K562 (cell line): ENCODE measurements around the gene BMPER. TPM values are rescaled to one million over a fixed set of nuclear protein-coding genes. Genes with fewer than 3 reads are reported as not detected.

Source experiments
- ATAC-seq: fragments of 200-7000 bp; cut with Tn5 transposase; 3 replicates; pipeline ENCODE4 v1.9.1; 2020; ENCODE audit warnings: moderate library complexity
- BruUV-seq: library from RNA; stranded (reverse); fragments of 400-500 nt; replicated peaks from 2 replicates; lab custom pipeline; 2021; lab: Mats Ljungman, UMichigan
- CTCF ChIA-PET: fragments of 300-600 bp; formaldehyde crosslinking; extraction: SDS; loops from one replicate; lab custom pipeline; 2021; ENCODE audit warnings: low intra/inter-chr PET ratio; lab: Yijun Ruan, JAX
- POLR2A ChIA-PET: fragments of 300-600, 350-650 bp; sonication (Branson Sonifier 250); formaldehyde crosslinking; extraction: SDS; loops from one replicate; lab custom pipeline; 2021; ENCODE audit warnings: antibody characterized with exemption, inconsistent platforms; lab: Yijun Ruan, JAX
- DNase-seq, 4 experiments: peaks; one replicate each; pipeline versions ENCODE4 v3.0.0 to v3.0.0-alpha.2; 2011 to 2018; ENCODE audit warnings: low spot score in 3 of 4, mixed read lengths in 3 of 4; ENCODE audit errors: extremely low read depth in 1 of 4
- FAIRE-seq: peaks from 2 replicates; lab custom pipeline; 2011; peaks lifted over from hg19 to GRCh38; lab: Jason Lieb, UNC
- H2AFZ ChIP-seq: 2 replicates; pipeline ENCODE4 v1.6.0; 2011; ENCODE audit warnings: low read depth, low read length, control low read depth, inconsistent platforms
- H3K27ac ChIP-seq: fragments of 200-600 bp; 3 replicates; pipeline ENCODE4 v1.8.0; 2011; ENCODE audit warnings: low read depth, mild to moderate bottlenecking, control low read depth, inconsistent platforms, low read length, moderate library complexity, mixed read lengths; ENCODE audit errors: extremely low read depth
- H3K27me3 ChIP-seq, 2 experiments: fragments of 300-600 bp in 1 of 2; 2 replicates in 1 of 2; 3 replicates in 1 of 2; pipeline versions ENCODE4 v1.6.0 to v1.8.0; 2011; ENCODE audit warnings: inconsistent platforms in 2 of 2, low read length in 2 of 2, mild to moderate bottlenecking in 1 of 2, mixed read lengths in 1 of 2, moderate library complexity in 1 of 2; ENCODE audit not compliant: control insufficient read depth in 2 of 2, insufficient read depth in 2 of 2
- H3K36me3 ChIP-seq: fragments of 300-600 bp; 3 replicates; pipeline ENCODE4 v1.8.0; 2011; ENCODE audit warnings: mild to moderate bottlenecking, low read length, inconsistent platforms; ENCODE audit not compliant: control insufficient read depth, insufficient read depth
- H3K4me1 ChIP-seq, 2 experiments: fragments of 200-600 bp in 1 of 2; replicated peaks in 1 of 2; 2 replicates in 1 of 2; 3 replicates in 1 of 2; pipeline versions ENCODE4 v1.5.1 to v1.8.0; 2011; ENCODE audit warnings: inconsistent platforms in 2 of 2, low read length in 2 of 2, mild to moderate bottlenecking in 1 of 2, mixed read lengths in 1 of 2, moderate library complexity in 1 of 2; ENCODE audit not compliant: control insufficient read depth in 2 of 2, insufficient read depth in 2 of 2
- H3K4me2 ChIP-seq: 2 replicates; pipeline ENCODE4 v1.6.1; 2011; ENCODE audit warnings: low read length, control low read depth, inconsistent platforms, mixed read lengths; ENCODE audit not compliant: insufficient read depth
- H3K4me3 ChIP-seq: fragments of 200-600 bp; sonication (generic), shearing (Covaris generic); 2 replicates; pipeline ENCODE4 v1.5.1; 2016; ENCODE audit warnings: control low read depth, inconsistent platforms
- H3K79me2 ChIP-seq: fragments of 200-600 bp; 3 replicates; pipeline ENCODE4 v1.8.0; 2011; ENCODE audit warnings: low read length, inconsistent platforms; ENCODE audit not compliant: control insufficient read depth, insufficient read depth
- H3K9ac ChIP-seq, 2 experiments: 2 replicates each; pipeline versions ENCODE4 v1.6.0 to v1.6.1; 2011; ENCODE audit warnings: low read depth in 2 of 2, low read length in 2 of 2, control low read depth in 1 of 2, inconsistent platforms in 1 of 2, mild to moderate bottlenecking in 1 of 2, mixed read lengths in 1 of 2; ENCODE audit not compliant: insufficient read depth in 1 of 2
- H3K9me1 ChIP-seq: one replicate; pipeline ENCODE4 v1.6.0; 2011; ENCODE audit warnings: inconsistent platforms, mild to moderate bottlenecking, low read length, moderate library complexity; ENCODE audit not compliant: control insufficient read depth, insufficient read depth
- H3K9me3 ChIP-seq: replicated peaks from 2 replicates; pipeline ENCODE4 v1.5.1; 2011; ENCODE audit warnings: low read depth, low read length, inconsistent platforms; ENCODE audit not compliant: control insufficient read depth, insufficient read depth
- H4K20me1 ChIP-seq: replicated peaks from 2 replicates; pipeline ENCODE4 v1.6.1; 2011; ENCODE audit warnings: low read length, inconsistent platforms, mixed read lengths; ENCODE audit not compliant: control insufficient read depth, insufficient read depth
- CBFB ChIP-seq: sonication (generic); formaldehyde crosslinking; IDR thresholded peaks from 2 replicates; pipeline ENCODE4 v1.4.0; 2020; ENCODE audit warnings: mild to moderate bottlenecking, missing genetic modification reagents
- DACH1 ChIP-seq: fragments of 450-650 bp; IDR thresholded peaks from 2 replicates; pipeline ENCODE4 v1.6.1; 2018; ENCODE audit not compliant: partially characterized antibody
- ESRRA ChIP-seq: fragments of 450-650 bp; IDR thresholded peaks from 2 replicates; pipeline ENCODE4 v1.6.1; 2014; ENCODE audit warnings: low read depth, mild to moderate bottlenecking, moderate library complexity, borderline replicate concordance
- ETV5 ChIP-seq: sonication (generic); formaldehyde crosslinking; IDR thresholded peaks from 2 replicates; pipeline ENCODE4 v1.4.0; 2020; ENCODE audit warnings: low read depth, mild to moderate bottlenecking, missing genetic modification reagents
- FOS ChIP-seq: IDR thresholded peaks from 3 replicates; pipeline ENCODE4 v1.6.1; 2011; ENCODE audit not compliant: insufficient read length; ENCODE audit errors: extremely low read depth
- GTF2B ChIP-seq: IDR thresholded peaks from 2 replicates; pipeline ENCODE4 v1.6.1; 2011; ENCODE audit not compliant: insufficient read length; ENCODE audit errors: extremely low read depth
- IRF2 ChIP-seq: sonication (generic); formaldehyde crosslinking; IDR thresholded peaks from 2 replicates; pipeline ENCODE4 v1.8.1; 2022; ENCODE audit warnings: mild to moderate bottlenecking, missing genetic modification reagents
- JUND ChIP-seq, 2 experiments: IDR thresholded peaks; 2 replicates in 1 of 2; 3 replicates in 1 of 2; pipeline ENCODE4 v1.6.1; 2011; ENCODE audit warnings: borderline replicate concordance in 2 of 2, low read depth in 2 of 2, low read length in 2 of 2, improper control_type of control experiment in 1 of 2, missing biosample characterization in 1 of 2, missing genetic modification characterization in 1 of 2, missing genetic modification reagents in 1 of 2
- KLF6 ChIP-seq: fragments of 250-450 bp; sonication (Bioruptor Pico); IDR thresholded peaks from 2 replicates; pipeline ENCODE4 v1.4.0; 2020; ENCODE audit warnings: mild to moderate bottlenecking, moderate library complexity, borderline replicate concordance
- MAFK ChIP-seq: IDR thresholded peaks from 2 replicates; pipeline ENCODE4 v1.6.1; 2011; ENCODE audit warnings: low read length, improper control_type of control experiment
- NRF1 ChIP-seq, 2 experiments: fragments of 450-650 bp; IDR thresholded peaks in 1 of 2; conservative IDR thresholded peaks in 1 of 2; 2 replicates each; pipeline ENCODE4 v1.6.1; 2014; ENCODE audit warnings: mild to moderate bottlenecking in 2 of 2
- POLR2A ChIP-seq: fragments of 450-650 bp; conservative IDR thresholded peaks from 2 replicates; pipeline ENCODE4 v1.6.1; 2016
- POLR3A ChIP-seq: IDR thresholded peaks from 2 replicates; pipeline ENCODE4 v1.6.1; 2011; ENCODE audit warnings: borderline replicate concordance, mild to moderate bottlenecking, moderate library complexity; ENCODE audit not compliant: insufficient read length, insufficient read depth; ENCODE audit errors: extremely low read depth
- SLC30A9 ChIP-seq: fragments of 250-450 bp; sonication (Bioruptor Pico); IDR thresholded peaks from 2 replicates; pipeline ENCODE4 v1.8.0; 2022; ENCODE audit warnings: mild to moderate bottlenecking, moderate library complexity
- TARDBP ChIP-seq: fragments of 450-650 bp; IDR thresholded peaks from 2 replicates; pipeline ENCODE4 v1.6.1; 2016
- XRCC4 ChIP-seq: IDR thresholded peaks from one replicate; pipeline ENCODE4 v1.6.1; 2011; ENCODE audit not compliant: insufficient read depth, insufficient read length; ENCODE audit errors: extremely low read depth
- ZNF165 ChIP-seq: fragments of 250-450 bp; sonication (Bioruptor Pico); IDR thresholded peaks from 2 replicates; pipeline ENCODE4 v1.4.0; 2020; ENCODE audit warnings: borderline replicate concordance
- ZNF23 ChIP-seq: fragments of 250-450 bp; sonication (Bioruptor Pico); IDR thresholded peaks from 2 replicates; pipeline ENCODE4 v1.4.0; 2020; ENCODE audit warnings: mild to moderate bottlenecking
- ZNF263 ChIP-seq: sonication (generic); formaldehyde crosslinking; IDR thresholded peaks from 2 replicates; pipeline ENCODE4 v1.8.0; 2022; ENCODE audit warnings: mild to moderate bottlenecking, missing genetic modification reagents, borderline replicate concordance
- WGBS: fragments of 100-300 bp; shearing (Covaris generic); methylation state at CpG from one replicate; pipeline ENCODE4 v1.1.6; 2016; ENCODE audit warnings: low coverage, mixed read lengths; ENCODE audit not compliant: insufficient coverage; ENCODE audit errors: missing lambda C conversion rate; 5-methylcytosine and 5-hydroxymethylcytosine counted together
- in situ Hi-C: fragments of 300-500 bp; cut with MboI; formaldehyde crosslinking; loops from 4 replicates; pipeline ENCODE4 v1.15.0; 2018; ENCODE audit warnings: inconsistent platforms, mixed read lengths
- intact Hi-C: fragments of 100-400 bp; cut with micrococcal nuclease; formaldehyde crosslinking; loops from 2 replicates; pipeline ENCODE4 v1.14.2; 2022
- polyA plus RNA-seq, 8 experiments: library from polyadenylated mRNA; depleted of rRNA in 4 of 8; stranded (reverse) in 5 of 8; unstranded in 3 of 8; fragments of >200 nt; fragmentation: Nextera tagmentation in 2 of 8; fragmentation: Illumina TruSeq in 1 of 8; extraction: Ambion mirVana in 2 of 8; extraction: Trizol in 1 of 8; gene quantifications; 2 replicates each; pipeline versions ENCODE4 v1.2.1 to v1.2.3, GENCODE V29; 2011 to 2014; ENCODE audit warnings: inconsistent platforms in 1 of 8, missing spikeins in 1 of 8
- total RNA-seq, 7 experiments: library from RNA; depleted of rRNA in 6 of 7; stranded (reverse); fragments of >200 nt in 6 of 7; fragmentation: Illumina TruSeq in 2 of 7; extraction: Trizol in 2 of 7; gene quantifications; 2 replicates each; pipeline versions ENCODE4 v1.2.1 to v1.2.3, GENCODE V29; 2011 to 2021; ENCODE audit warnings: low replicate concordance in 1 of 7

Gene BMPER
- total and polyA plus RNA-seq, 9 of the 15 experiments (the other 6 are each of a cell fraction or from before 2014, with no cell fraction given) = not detected

GRCh38 chr7:34081935-34082334 lies 176.6 kb downstream of the BMPER start:
- intact Hi-C loops (no loop called here), in situ Hi-C loops (no loop called here)
- no peak for DNase-seq
- Histone ChIP-seq H3K9me1 (no peaks in the 10 kb centered on the region), H3K9ac (no peak overlapping the region), H4K20me1 (no peaks in the 10 kb centered on the region), H3K79me2 (no peaks in the 10 kb centered on the region), H2AFZ (no peak overlapping the region), H3K4me2 (no peak overlapping the region), H3K9me3 (no peaks in the 10 kb centered on the region), H3K4me1 (no peaks in the 10 kb centered on the region), H3K27ac (no peak overlapping the region), H3K27me3 (no peaks in the 10 kb centered on the region), H3K36me3 (no peaks in the 10 kb centered on the region), H3K4me3 (no peak overlapping the region)
- WGBS = 0% methylated on average over 1 of the region's 1 CpG
- TF ChIP-seq GTF2B = no peak
- no peak for TF ChIP-seq TARDBP
- TF ChIP-seq XRCC4 = no peak
- TF ChIP-seq NRF1 (conservative IDR thresholded peaks at IDR 0.05 in 1 of 2, IDR thresholded peaks at IDR 0.05 in 1 of 2) = no peak
- TF ChIP-seq FOS = no peak
- TF ChIP-seq ESRRA = no peak
- ChIA-PET POLR2A (no interaction called here), CTCF (no interaction called here)
- ATAC-seq = no peak
- BruUV-seq = no TSS peak
- no peak for FAIRE-seq

- H3K4me2 ChIP-seq = no peak overlapping the region
- no peaks in the 10 kb centered on the region for H3K27me3 ChIP-seq
- H3K9me1 ChIP-seq = no peaks in the 10 kb centered on the region
- H3K36me3 ChIP-seq = no peaks in the 10 kb centered on the region
- ChIA-PET CTCF (no interaction called here), POLR2A (no interaction called here)
- FAIRE-seq = no peak
- BruUV-seq = no TSS peak
- H2AFZ ChIP-seq = no peak overlapping the region
- H4K20me1 ChIP-seq = no peaks in the 10 kb centered on the region
- intact Hi-C loops (no loop called here), in situ Hi-C loops (no loop called here)
- H3K9ac ChIP-seq = no peak overlapping the region
- no peak for ATAC-seq
- no peaks in the 10 kb centered on the region for H3K79me2 ChIP-seq
- H3K9me3 ChIP-seq = no peaks in the 10 kb centered on the region
- H3K4me1 ChIP-seq = no peaks in the 10 kb centered on the region
- H3K27ac ChIP-seq = no peak overlapping the region
- no peak overlapping the region for H3K4me3 ChIP-seq
- no peak for DNase-seq
- TF ChIP-seq CBFB (CRISPR knock-in tag) = no peak
- no peak for TF ChIP-seq IRF2 (CRISPR knock-in tag)
- TF ChIP-seq ZNF165 (CRISPR knock-in tag) = no peak
- no peak for TF ChIP-seq ZNF23 (CRISPR knock-in tag)
- no peak for TF ChIP-seq DACH1
- TF ChIP-seq POLR3A = no peak
- no peak for TF ChIP-seq KLF6 (CRISPR knock-in tag)
- TF ChIP-seq SLC30A9 (CRISPR knock-in tag) = no peak
- TF ChIP-seq MAFK = no peak
- TF ChIP-seq ETV5 = no peak
- TF ChIP-seq POLR2A = no peak
- TF ChIP-seq JUND (IDR thresholded peaks at IDR 0.05; ENCODE audit: borderline replicate concordance, low read depth, low read length) = no peak
- TF ChIP-seq JUND (tag; IDR thresholded peaks at IDR 0.05; ENCODE audit: borderline replicate concordance, low read depth, low read length) = no peak
- TF ChIP-seq ZNF263 (CRISPR knock-in tag) = no peak
Measured at GRCh38 chr7:34083440-34083839, 178.1 kb downstream of the BMPER start.
